Epidermal melanocyte (primary cell): Measurements from ENCODE around the gene GPR35.

Source experiments
- DNase-seq: peaks from one replicate; pipeline ENCODE4 v3.0.0; 2011; ENCODE audit warnings: low spot score; ENCODE audit not compliant: insufficient read length

The GPR35 gene

GRCh38 chr2:240589375-240589774 lies 35.9 kb upstream of the GPR35 start:
- DNase-seq, result no peak

GRCh38 chr2:240589850-240590525 lies 35.3 kb upstream of the GPR35 start:
- peak; percentile 4 for DNase-seq

DNA sequence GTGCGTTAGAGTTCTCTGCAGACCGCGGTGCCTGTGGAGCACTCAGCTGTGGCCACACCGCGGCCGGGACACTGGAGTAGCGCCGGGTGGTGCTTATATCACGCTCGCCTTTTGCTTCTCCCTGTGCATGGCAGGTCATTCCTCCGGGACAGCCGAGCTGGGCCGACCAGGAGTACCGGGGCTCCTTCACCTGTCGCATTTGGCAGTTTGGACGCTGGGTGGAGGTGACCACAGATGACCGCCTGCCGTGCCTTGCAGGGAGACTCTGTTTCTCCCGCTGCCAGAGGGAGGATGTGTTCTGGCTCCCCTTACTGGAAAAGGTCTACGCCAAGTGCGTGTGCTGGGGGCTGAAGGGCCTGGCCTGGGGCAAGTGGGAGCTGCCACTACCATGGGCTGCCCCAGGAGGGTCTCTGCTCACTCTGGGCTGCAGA lies 34.6 kb upstream of the GPR35 start:
- DNase-seq, result no peak

DNA sequence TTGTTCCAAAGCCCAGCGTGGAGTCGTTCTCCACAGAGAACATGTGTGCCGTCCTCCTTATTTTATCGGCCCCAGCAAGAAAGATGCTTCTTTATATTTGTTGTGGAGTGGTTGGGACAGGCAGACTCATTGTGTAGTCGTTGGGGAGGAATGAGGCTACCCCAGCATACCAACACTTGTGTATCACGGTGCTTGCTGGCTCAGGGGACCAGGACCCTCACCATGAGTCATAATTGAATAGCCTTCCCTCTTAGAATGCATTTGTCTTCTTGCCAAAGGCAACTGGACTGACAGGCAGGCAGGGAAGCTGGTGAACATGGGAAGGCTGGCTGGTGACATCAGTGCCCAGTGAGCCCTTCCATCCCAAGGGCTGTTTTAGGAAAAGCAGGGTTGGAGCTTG lies 34.1 kb upstream of the GPR35 start:
- no peak for DNase-seq

GRCh38 chr2:240591784-240592183 lies 33.5 kb upstream of the GPR35 start:
- no peak for DNase-seq

DNA sequence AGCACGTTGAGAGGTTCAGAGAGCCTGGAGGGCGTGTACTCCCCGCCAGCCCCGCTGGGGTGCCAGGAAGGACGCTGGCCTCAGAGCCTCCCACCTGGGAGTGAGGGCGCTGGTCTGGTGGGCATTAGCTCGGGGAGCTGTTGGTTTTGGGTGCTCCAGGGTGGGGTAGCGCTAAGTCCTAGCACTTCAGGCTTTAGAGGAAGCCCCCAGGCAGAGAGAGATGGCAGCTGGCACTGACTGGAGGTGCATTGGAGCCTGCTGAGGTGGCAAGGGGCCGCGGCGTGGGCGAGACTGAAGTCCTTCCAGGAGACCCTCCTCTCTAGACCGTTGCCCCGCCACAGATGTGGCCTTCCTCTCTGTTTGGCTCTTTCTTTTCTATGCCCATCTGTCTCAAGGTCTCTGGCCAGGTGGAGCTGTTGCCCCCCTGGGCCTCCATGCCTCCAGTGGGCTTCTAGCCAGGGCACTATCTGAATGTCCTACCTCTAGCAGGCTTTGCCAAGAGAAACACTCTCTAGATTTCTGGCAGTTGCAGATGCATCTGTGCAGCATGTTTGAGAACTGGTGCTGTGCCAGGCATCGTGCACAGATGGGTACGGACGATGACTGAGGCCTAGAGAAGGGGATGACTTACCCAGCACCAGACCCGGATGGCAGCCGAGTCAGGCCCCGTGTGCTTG lies 32.1 kb upstream of the GPR35 start:
- no peak for DNase-seq

GRCh38 chr2:240593703-240594451 lies 31.4 kb upstream of the GPR35 start:
- no peak for DNase-seq

DNA sequence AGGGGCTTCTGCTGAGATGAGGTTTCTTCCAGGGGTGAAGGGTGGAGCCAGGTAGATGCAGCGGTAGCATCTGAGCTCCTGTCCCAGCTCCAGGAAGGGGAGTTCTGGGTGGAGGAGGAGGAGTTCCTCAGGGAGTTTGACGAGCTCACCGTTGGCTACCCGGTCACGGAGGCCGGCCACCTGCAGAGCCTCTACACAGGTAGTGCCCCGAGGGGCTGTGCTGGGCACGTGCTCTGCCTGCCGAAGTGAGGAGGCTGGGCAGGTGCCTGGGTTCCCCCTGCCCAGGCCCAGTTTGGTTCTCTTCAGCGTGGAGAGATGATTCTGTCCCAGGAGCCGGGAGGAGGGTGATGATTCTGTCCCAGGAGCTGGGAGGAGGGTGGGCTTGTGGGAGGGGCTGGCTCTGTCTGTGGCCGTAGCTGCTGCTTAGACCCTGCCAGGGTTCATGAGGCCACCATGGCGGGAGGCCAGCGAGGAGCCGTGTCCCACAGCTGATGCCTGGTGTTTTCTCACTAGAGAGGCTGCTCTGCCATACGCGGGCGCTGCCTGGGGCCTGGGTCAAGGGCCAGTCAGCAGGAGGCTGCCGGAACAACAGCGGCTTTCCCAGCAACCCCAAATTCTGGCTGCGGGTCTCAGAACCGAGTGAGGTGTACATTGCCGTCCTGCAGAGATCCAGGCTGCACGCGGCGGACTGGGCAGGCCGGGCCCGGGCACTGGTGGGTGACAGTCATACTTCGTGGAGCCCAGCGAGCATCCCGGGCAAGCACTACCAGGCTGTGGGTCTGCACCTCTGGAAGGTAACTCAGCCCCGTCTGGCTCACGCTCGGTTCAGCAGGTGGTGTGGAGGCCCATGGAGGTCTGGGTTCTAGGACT lies 30.5 kb upstream of the GPR35 start:
- DNase-seq, result no peak

- DNase-seq, result no peak
These were observed 29.8 kb upstream of the GPR35 start for GRCh38 chr2:240595381-240596079.

DNA sequence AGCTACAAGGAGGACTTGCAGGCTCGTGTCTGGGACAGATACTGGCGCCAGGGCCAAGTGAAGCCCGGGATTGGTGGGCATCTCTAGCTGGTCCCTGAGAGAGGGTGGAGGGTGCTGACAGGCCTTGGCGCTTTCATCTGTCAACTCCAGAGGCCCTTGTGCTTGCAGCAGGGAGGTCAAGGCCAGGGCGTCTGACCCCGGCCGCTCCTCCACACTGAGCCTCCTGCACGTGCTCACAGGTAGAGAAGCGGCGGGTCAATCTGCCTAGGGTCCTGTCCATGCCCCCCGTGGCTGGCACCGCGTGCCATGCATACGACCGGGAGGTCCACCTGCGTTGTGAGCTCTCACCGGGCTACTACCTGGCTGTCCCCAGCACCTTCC lies 29.2 kb upstream of the GPR35 start:
- no peak for DNase-seq

- no peak for DNase-seq
These were observed 28.8 kb upstream of the GPR35 start for GRCh38 chr2:240596491-240596931.

- DNase-seq, result no peak
These were observed 28.2 kb upstream of the GPR35 start for GRCh38 chr2:240597054-240597418.

DNA sequence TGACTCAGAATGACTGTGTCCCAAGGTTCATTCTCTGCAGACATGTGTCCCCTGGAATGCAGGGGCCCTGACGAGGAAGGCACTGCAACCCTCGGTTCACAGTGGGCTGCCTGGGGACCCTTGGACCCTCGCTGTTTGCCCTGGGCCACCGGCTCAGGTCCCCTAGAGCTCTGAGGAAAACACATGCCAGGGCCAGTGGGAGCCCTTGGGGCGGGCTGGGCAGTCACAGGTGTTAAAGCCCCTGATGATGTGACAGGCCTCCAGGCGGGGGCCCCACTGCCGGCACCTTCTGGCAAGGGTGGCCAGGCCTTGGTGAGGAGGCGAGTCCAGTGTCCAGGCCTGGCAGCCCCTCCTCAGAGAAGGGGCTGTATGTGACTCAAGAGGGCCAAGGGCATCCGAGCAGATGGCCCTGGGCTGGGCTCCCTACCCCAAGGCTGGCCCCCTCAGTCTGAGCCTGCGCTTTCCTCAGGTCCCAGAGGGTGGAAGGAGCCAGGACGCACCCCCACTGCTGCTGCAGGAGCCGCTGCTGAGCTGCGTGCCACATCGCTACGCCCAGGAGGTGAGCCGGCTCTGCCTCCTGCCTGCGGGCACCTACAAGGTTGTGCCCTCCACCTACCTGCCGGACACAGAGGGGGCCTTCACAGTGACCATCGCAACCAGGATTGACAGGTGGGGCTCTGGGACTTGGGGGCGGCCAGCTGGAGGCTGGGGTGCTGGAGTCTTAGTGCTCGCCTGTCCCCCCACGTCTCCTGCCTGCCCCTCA lies 27.7 kb upstream of the GPR35 start:
- no peak for DNase-seq

GRCh38 chr2:240598311-240598911 lies 26.9 kb upstream of the GPR35 start:
- no peak for DNase-seq

- no peak for DNase-seq
These were observed 26.1 kb upstream of the GPR35 start for GRCh38 chr2:240599141-240599583.

- no peak for DNase-seq
These were observed 24.8 kb upstream of the GPR35 start for GRCh38 chr2:240600451-240600961.

DNA sequence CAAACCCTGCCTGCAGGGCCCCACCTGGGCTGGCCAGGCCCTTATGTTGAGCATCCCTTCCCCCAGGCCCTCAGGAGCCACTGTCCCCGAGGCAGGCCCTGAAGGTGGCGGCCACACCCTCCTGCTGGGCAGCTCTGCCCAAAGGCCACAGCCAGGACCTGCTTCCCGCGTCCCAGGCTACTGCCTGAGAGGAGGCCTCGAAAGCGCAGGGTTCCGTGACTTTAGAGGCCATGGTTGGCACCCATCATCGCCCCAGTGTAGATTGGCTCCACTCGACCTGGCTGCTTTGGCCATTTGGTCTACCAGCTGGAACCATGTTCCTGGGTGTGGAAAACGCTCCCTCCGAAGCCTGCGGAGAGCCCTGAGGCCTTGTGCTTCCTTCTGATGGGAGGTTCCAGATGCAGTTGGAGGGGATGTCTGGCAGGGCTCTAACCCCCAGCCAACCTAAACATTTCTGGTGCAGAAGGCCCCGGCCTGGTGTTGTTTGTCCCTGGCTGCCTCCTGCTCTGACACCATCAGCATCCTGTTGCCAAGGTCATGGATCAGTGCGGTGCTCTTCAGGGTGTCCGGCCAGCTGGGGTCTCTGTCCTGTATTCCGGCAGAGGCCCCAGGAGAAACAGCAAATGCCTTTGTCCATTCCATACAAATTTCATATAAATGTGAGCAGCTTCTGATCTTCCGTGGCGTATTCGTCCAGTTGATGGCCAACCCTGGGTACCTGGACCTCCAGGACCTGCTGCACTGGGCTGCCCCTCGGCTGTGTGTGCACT lies 24.0 kb upstream of the GPR35 start:
- no peak for DNase-seq

- DNase-seq, result no peak
These were observed 23.5 kb upstream of the GPR35 start for GRCh38 chr2:240601831-240602160.
